ENCODE measurements around the gene RAD52.

RAD52 gene

GRCh38 chr12:954741-955140 lies 5.2 kb upstream of the RAD52 start:
- no peak for TF ChIP-seq TAF1 (IDR thresholded peaks at IDR 0.05; ENCODE audit: borderline replicate concordance, insufficient read depth, low read length)
- no peak for TF ChIP-seq POLR2AphosphoS5 (IDR thresholded peaks at IDR 0.05; ENCODE audit: low read depth, low read length)
- no peak for TF ChIP-seq SIN3A (IDR thresholded peaks at IDR 0.05; ENCODE audit: borderline replicate concordance, insufficient read depth, low read length)
- TF ChIP-seq FOXP2 (optimal IDR thresholded peaks at IDR 0.05; ENCODE audit: borderline replicate concordance, extremely low read depth, extremely low read length, insufficient read depth) = no peak
- no peak for TF ChIP-seq REST (IDR thresholded peaks at IDR 0.05; ENCODE audit: insufficient read depth in 1 of 2, low read depth in 2 of 2, low read length in 2 of 2)

- no peak for TF ChIP-seq POLR2AphosphoS5 (IDR thresholded peaks at IDR 0.05; ENCODE audit: low read depth, low read length)
- no peak for TF ChIP-seq TAF1 (IDR thresholded peaks at IDR 0.05; ENCODE audit: borderline replicate concordance, insufficient read depth, low read length)
- peak; percentile 55; the same call in 1 of the 2 replicates for TF ChIP-seq SIN3A (IDR thresholded peaks at IDR 0.05; ENCODE audit: borderline replicate concordance, insufficient read depth, low read length)
- TF ChIP-seq FOXP2 (optimal IDR thresholded peaks at IDR 0.05; ENCODE audit: borderline replicate concordance, extremely low read depth, extremely low read length, insufficient read depth) = no peak
- TF ChIP-seq REST (IDR thresholded peaks at IDR 0.05; ENCODE audit: insufficient read depth in 1 of 2, low read depth in 2 of 2, low read length in 2 of 2) = no peak
Measured at GRCh38 chr12:953776-954175, 4.3 kb upstream of the RAD52 start.

GRCh38 chr12:951176-951575 lies 1.7 kb upstream of the RAD52 start:
- TF ChIP-seq FOXP2 (optimal IDR thresholded peaks at IDR 0.05; ENCODE audit: borderline replicate concordance, extremely low read depth, extremely low read length, insufficient read depth) (no peak), REST (IDR thresholded peaks at IDR 0.05; ENCODE audit: insufficient read depth in 1 of 2, low read depth in 2 of 2, low read length in 2 of 2) (no peak), POLR2AphosphoS5 (IDR thresholded peaks at IDR 0.05; ENCODE audit: low read depth, low read length) (no peak), SIN3A (IDR thresholded peaks at IDR 0.05; ENCODE audit: borderline replicate concordance, insufficient read depth, low read length) (no peak), TAF1 (IDR thresholded peaks at IDR 0.05; ENCODE audit: borderline replicate concordance, insufficient read depth, low read length) (no peak)

GRCh38 chr12:948238-948637 lies 1.3 kb downstream of the RAD52 start:
- TF ChIP-seq FOXP2 (optimal IDR thresholded peaks at IDR 0.05; ENCODE audit: borderline replicate concordance, extremely low read depth, extremely low read length, insufficient read depth) = no peak

- TF ChIP-seq FOXP2 (optimal IDR thresholded peaks at IDR 0.05; ENCODE audit: borderline replicate concordance, extremely low read depth, extremely low read length, insufficient read depth) = no peak
- TF ChIP-seq SIN3A (IDR thresholded peaks at IDR 0.05; ENCODE audit: borderline replicate concordance, insufficient read depth, low read length) = no peak
- TF ChIP-seq POLR2AphosphoS5 (IDR thresholded peaks at IDR 0.05; ENCODE audit: low read depth, low read length) = no peak
- no peak for TF ChIP-seq TAF1 (IDR thresholded peaks at IDR 0.05; ENCODE audit: borderline replicate concordance, insufficient read depth, low read length)
- no peak for TF ChIP-seq REST (IDR thresholded peaks at IDR 0.05; ENCODE audit: insufficient read depth in 1 of 2, low read depth in 2 of 2, low read length in 2 of 2)
Measured at GRCh38 chr12:946631-947030, 2.9 kb downstream of the RAD52 start.

Measured in PFSK-1 (cell line).